GM18873 (cell line): Measurements from ENCODE around the gene CMKLR1.

ENCODE experiments used
- ATAC-seq: cut with Tn5 transposase; IDR thresholded peaks from one replicate; pipeline ENCODE4 v1.9.1; 2021; ENCODE audit warnings: mild to moderate bottlenecking, moderate library complexity, moderate number of reproducible peaks; ENCODE audit not compliant: unreplicated experiment, low FRiP score

Gene CMKLR1

DNA sequence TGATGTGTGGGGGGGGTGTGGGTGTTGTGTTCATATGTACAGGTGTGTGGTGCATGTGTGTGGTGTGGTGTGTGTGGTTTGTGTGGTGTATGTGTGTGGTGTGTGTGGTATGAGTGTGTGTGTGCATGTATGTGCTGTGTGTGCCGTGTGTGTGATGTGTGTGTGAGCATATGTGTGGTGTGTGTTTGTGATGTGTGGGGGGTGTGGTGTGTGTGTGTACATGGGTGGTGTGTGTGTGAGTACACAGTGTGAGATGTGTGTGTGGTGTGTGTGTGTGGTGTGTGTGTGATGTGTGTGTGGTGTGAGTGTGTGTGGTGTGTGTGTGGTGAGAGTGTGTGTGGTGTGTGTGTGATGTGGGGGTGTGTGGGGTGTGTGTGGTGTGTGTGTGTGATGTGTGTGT, 24.5 kb upstream of the CMKLR1 start:
- ATAC-seq, result no peak

DNA sequence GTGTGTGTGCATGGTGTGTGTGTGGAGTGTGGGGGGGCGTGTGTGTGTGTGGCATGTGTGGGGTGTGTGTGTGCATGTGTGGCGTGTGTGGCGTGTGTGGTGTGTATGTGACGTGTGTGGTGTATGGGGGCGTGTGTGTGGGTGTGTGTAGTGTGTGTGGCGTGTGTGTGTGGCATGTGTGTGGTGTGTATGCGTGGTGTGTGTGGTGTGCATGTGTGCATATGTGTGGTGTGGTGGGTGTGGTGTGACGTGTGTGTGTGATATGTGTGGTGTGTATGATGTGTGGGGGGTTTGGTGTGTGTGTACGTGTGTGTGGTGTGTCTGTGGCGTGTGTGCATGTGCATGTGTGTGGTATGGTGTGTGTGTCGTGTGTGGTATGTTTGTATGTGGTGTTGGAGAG, 24.1 kb upstream of the CMKLR1 start:
- ATAC-seq, result no peak

- ATAC-seq, result no peak
Observed at GRCh38 chr12:108361606-108362005, 22.5 kb upstream of the CMKLR1 start.

DNA sequence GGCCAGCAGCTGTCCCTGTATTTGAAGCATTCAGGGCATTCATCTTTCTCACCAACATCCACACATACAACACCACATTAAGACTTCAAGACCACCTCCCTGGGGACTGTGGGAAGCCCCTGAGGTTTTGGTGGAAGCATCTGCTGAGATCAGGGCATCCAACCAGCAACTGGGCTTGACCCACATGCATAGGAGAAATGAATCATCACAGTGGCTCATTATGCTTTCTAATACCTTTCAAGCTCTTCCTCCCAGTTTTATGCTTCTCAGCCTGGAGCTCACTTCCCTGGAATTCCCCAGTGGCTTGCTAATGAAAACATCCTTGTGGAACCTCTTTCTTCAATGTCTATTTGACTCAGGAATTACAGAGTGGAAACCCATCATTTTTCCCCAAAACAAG, 21.4 kb upstream of the CMKLR1 start:
- ATAC-seq, result peak; percentile 50

GRCh38 chr12:108360057-108360456, 20.9 kb upstream of the CMKLR1 start:
- ATAC-seq, result no peak

GRCh38 chr12:108358580-108358965, 19.5 kb upstream of the CMKLR1 start:
- ATAC-seq, result no peak

DNA sequence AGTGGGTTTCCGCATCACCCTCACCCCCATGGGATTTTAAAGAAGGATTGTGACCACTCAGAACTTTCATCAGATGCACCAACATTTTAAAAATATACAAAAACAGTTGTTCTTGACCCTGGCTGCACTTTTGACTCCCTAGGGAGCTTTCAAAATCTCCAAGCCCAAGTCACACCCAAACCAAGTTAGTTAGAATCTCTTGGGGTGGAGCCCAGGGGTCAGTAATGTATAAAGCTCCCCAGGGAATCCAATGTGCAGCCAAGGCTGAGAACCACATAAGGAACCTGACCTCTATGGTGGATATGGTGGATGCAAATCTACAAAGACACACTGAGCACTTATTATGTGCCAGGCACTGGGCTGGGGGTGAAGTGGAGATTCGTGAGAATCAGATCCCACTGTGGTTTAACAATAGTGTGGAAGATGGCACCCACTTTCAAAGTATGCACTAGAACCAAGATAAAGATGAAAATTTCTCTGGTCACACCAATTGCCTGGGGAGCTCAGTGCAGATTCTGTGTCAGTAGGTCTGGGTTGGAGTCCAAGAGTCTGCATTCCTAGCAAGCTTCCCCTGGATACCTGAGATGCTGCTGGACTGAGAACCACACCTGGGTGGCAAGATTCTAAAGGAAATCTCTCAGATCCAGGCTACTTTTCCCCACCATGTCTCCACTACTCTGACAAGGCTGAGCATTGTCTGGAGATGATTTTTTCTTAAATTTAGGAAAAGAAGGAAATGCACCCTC, 18.9 kb upstream of the CMKLR1 start:
- ATAC-seq, result no peak

DNA sequence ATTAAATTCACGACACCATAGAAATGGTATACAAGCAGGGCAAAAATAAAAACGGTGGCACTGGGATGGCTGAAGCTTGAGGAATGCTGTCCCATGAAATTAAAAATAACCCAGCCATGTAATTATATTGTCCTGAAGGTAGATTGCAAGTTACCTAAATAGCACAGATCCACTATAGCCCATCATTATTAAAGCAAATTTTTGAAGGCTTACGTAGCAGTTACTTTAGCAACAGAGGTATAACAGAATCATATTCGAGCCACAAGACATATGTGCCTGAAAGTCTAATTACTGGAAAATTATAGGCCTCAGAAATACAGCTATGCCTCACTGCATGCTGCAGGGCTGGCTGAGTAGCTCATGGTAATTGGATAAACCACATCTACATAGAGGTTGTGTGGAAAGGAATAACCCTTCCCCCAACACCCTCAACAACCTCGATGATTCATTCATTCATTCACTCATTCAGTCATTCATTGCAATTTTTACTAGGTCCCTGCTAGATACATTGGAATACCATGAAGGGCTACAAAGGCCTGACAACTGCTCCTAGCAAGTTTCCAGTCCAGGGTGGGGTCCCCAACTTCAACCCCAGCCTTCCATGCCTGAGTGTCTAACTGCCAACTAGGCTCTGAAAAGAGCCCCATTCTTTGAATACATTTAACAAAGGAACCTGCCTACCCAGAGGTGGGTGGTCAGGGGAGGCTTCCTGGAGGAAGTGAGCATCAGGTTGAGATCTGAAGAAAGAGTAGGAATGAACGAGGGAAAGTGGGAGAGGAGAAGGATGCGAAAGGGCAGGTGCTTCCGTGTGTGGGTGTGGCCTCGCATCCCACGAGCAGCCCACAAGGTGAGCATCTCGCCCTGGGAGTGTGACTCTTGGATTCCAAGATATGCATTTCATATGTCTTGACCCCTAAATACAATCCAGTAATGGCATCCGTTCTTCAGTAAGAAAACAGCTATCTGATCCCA, 18.0 kb upstream of the CMKLR1 start:
- no peak for ATAC-seq

DNA sequence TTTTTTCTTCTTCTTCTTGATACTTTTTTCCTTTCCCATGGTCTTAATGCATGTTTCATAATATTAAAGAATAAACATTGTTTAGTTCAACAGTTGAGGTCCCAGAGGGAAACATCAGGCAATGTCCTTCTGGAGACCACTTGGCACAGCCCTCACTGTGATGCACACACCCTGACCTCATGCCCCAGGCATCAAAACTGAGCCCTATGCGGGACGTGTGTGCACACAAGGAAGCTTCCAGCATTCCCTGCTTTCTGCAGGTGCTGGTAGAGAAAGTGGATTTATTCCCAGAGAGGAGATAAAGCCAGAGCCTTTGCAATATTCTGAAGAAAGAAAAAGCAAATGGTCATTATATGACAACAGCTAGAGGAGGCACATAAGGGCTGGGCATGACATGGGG, 16.0 kb upstream of the CMKLR1 start:
- no peak for ATAC-seq

GRCh38 chr12:108352591-108352990, 13.5 kb upstream of the CMKLR1 start:
- ATAC-seq, result no peak

GRCh38 chr12:108350511-108350910, 11.4 kb upstream of the CMKLR1 start:
- no peak for ATAC-seq

DNA sequence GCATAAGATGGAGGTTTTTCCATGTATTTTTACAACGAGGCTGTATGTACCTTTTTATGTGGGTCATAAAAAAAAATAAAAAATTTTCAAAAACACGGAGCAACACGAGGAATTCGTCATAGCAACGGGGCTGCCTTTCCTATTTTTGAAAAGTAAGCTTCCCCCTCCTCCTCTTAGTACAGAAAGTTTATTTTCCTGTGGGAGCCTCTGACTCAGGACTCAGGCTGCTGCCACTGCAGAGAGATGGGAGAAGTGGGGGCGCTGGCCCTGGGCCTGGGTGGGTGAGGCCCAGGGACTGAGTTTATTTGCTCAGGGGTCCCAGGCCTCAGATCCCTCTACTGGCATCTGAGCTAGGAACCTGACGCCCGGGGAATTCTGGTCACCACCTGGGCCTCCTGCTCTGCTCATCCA, 10.2 kb upstream of the CMKLR1 start:
- ATAC-seq, result no peak

- ATAC-seq, result no peak
Observed at GRCh38 chr12:108348842-108349241, 9.7 kb upstream of the CMKLR1 start.

DNA sequence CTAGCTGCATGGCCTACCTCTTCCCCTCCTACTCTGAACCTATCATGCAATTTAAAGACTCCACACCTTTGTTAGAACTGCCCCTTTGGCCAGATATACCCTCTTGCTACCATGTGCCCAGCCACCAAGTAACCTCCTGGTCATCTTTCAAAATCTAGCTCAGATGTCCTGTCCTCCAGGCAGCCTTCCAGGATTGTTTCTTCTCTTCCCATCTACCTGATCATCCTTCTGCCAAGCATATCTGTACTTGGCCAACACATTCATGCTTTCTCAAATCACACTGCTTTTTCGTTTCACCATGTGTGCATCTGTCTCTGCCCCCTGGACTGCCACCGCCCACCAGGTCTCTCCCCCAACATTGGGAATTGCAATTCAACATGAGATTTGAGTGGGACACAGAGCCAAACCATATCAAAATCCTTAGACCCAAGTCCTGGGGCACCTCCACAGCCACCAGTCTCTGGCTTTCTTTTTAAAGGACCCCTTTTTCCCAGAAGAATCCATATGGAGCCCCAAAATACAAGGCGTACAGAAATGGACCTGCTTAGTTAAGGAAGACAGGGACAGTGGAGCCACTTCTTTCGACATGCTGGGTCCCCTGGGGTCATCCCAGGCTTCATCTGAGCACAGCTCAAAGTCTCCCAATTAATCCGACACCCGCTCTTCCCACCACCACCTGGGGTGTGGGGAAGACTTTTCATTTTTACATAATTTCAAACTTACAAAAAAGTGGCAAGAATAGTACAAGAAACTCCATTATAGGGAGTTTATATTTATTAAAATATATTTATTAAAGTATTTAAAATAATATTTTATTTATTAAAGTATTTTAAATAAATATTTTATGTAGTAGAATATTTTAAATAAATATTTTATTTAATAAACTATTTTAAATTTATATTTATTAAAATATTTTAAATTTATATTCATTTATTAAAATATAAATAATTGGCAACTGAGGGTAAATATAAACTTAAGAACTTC, 7.9 kb upstream of the CMKLR1 start:
- ATAC-seq, result no peak

DNA sequence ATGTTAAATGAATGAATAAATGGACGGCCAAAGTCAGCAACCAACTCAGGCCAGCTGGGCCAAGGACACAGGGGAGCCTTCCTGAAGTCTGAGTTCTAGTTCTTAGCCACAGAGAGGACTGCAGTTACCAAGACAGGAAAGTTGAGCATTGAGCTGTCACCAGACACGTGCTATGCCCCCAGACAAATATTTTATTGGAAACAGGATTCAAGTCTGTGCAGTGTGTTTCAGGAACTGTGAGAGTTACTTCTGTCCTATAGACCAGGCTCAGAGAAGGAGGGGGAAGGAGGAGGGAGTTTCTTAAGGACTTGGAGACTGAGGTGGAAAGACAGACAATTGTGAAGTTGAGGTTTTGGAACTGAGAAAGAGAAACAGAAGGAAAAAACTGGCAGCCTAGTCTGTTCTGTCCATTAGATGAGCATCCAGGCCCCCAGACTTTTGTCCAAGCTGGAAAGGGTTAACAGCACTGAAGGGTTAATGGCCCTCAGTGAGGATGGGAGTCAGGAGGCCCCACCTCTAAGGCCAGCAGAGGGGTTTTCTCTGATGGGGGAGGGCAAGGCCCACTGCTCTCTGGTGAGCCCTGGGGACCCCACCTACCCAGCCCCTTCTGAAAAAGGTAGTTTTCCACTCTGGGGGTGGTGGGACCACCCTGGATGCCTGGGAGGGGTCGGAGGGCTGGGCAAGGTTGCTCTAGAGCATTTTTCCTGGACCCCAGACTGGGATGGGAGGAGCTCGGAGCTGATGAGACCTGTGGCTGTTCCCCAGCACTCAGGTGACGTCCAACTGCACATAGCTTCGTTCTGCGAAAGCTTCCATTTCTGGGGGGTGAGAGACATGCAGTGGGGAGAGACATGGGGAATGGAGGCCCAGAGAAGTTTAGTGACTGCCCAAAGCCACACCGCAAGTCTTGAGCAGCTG, 6.9 kb upstream of the CMKLR1 start:
- ATAC-seq, result no peak

GRCh38 chr12:108342985-108343384, 3.9 kb upstream of the CMKLR1 start:
- ATAC-seq, result no peak

GRCh38 chr12:108341854-108342847, 3.0 kb upstream of the CMKLR1 start:
- ATAC-seq, result no peak

DNA sequence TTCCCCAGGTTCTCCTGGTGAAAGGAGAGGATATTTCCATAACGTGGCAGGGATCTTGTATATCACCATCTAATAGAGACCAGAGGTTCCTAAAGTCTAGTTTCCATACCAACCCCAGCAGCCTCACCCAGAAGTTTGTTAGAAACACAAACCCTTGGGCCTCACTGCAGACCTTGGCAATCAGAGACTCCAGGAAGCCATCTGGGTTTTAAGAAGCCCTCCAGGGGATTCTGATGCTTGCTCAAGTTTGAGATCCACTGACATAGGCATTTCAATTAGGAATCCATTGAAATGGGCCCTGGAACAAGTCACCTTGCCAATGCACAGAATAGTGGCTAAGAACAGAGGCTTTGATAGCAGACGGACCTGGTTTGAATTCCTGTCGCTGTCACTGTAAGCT, 2.2 kb upstream of the CMKLR1 start:
- no peak for ATAC-seq
